HEK293 (cell line): ENCODE measurements around the gene HPCAL1.

Experiments
- KLF8 ChIP-seq: fragments of 450-650 bp; formaldehyde crosslinking; IDR thresholded peaks from 2 replicates; pipeline ENCODE4 v1.5.1; 2016; ENCODE audit warnings: missing biosample characterization, missing genetic modification characterization
- SP2 ChIP-seq: fragments of 450-650 bp; formaldehyde crosslinking; IDR thresholded peaks from 2 replicates; pipeline ENCODE4 v1.5.1; 2016; ENCODE audit warnings: missing biosample characterization, missing genetic modification characterization
- ZBTB20 ChIP-seq: fragments of 450-650 bp; formaldehyde crosslinking; IDR thresholded peaks from 2 replicates; pipeline ENCODE4 v1.5.1; 2016; ENCODE audit warnings: missing biosample characterization, missing genetic modification characterization
- ZBTB8A ChIP-seq: fragments of 450-650 bp; formaldehyde crosslinking; IDR thresholded peaks from 2 replicates; pipeline ENCODE4 v1.5.1; 2016; ENCODE audit warnings: missing biosample characterization, missing genetic modification characterization
- ZFP69B ChIP-seq: fragments of 450-650 bp; formaldehyde crosslinking; IDR thresholded peaks from 2 replicates; pipeline ENCODE4 v1.5.1; 2016; ENCODE audit warnings: missing biosample characterization, missing genetic modification characterization
- ZNF10 ChIP-seq: fragments of 450-650 bp; formaldehyde crosslinking; IDR thresholded peaks from 2 replicates; pipeline ENCODE4 v1.5.1; 2017; ENCODE audit warnings: missing biosample characterization, missing genetic modification characterization
- ZNF211 ChIP-seq: fragments of 450-650 bp; formaldehyde crosslinking; IDR thresholded peaks from 2 replicates; pipeline ENCODE4 v1.5.1; 2016; ENCODE audit warnings: low read depth, missing biosample characterization, missing genetic modification characterization
- ZNF274 ChIP-seq, 2 experiments: fragments of 200-500 bp in 1 of 2; fragments of 450-650 bp in 1 of 2; sonication (Bioruptor generic) in 1 of 2; formaldehyde crosslinking in 1 of 2; IDR thresholded peaks; 2 replicates each; pipeline versions ENCODE4 v1.5.1 to v1.6.1; 2014 to 2016; ENCODE audit warnings: borderline replicate concordance in 1 of 2, inconsistent platforms in 1 of 2, low read length in 1 of 2, missing biosample characterization in 1 of 2, missing genetic modification characterization in 1 of 2
- TF ChIP-seq, protein P1 (sequence below): fragments of 450-650 bp; formaldehyde crosslinking; IDR thresholded peaks from 2 replicates; pipeline ENCODE4 v1.5.1; 2016; ENCODE audit warnings: missing biosample characterization, missing genetic modification characterization
- TF ChIP-seq, protein P2 (sequence below): fragments of 450-650 bp; IDR thresholded peaks from 2 replicates; pipeline ENCODE4 v1.5.1; 2018; ENCODE audit warnings: missing biosample characterization, mild to moderate bottlenecking, missing genetic modification characterization
- TF ChIP-seq, protein P3 (sequence below): fragments of 450-650 bp; formaldehyde crosslinking; IDR thresholded peaks from 2 replicates; pipeline ENCODE4 v1.5.1; 2016; ENCODE audit warnings: missing biosample characterization, missing genetic modification characterization
- TF ChIP-seq, protein P4 (sequence below): fragments of 450-650 bp; formaldehyde crosslinking; IDR thresholded peaks from 2 replicates; pipeline ENCODE4 v1.5.1; 2016; ENCODE audit warnings: missing biosample characterization, missing genetic modification characterization, low read depth
- TF ChIP-seq, protein P5 (sequence below): fragments of 450-650 bp; formaldehyde crosslinking; IDR thresholded peaks from 2 replicates; pipeline ENCODE4 v1.5.1; 2016; ENCODE audit warnings: missing biosample characterization, missing genetic modification characterization, borderline replicate concordance

DNA sequence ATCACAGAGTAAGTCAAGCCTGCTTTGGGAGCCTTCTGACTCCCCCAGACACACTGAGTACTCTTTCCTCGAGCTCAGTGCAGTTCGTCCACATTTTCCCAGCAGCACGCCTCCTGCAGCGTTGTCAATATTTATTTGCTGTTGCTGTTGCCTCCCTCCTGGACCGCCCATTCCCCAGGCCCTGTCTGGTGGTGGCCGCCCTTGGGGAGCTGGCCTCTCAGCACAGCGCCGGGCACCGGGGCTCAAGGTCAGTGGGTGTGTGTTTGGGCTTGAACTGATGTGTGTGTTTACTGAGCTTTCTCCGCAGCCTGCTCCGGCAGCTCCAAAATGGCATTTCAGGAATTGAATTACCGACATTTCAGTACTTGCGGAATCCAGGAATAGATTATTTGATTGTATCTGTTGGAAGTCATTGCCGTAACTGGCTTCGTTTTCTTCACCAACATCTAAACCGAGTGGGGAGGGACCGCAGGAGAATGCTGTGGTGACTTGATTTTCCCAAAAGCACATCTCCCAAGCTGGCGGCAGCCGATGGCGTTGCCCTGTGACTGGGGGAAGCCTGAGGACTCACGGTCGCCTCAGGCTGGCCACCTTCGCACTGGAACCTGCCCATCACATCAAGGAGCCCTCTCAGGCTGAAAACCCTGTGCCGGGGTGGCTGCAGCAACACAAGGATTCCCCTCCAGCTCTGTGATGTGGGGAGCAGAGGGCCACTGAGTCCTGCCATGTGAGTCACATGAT, 66.0 kb downstream of the HPCAL1 start:
- no peak for TF ChIP-seq ZBTB20
- TF ChIP-seq, protein P1, sequence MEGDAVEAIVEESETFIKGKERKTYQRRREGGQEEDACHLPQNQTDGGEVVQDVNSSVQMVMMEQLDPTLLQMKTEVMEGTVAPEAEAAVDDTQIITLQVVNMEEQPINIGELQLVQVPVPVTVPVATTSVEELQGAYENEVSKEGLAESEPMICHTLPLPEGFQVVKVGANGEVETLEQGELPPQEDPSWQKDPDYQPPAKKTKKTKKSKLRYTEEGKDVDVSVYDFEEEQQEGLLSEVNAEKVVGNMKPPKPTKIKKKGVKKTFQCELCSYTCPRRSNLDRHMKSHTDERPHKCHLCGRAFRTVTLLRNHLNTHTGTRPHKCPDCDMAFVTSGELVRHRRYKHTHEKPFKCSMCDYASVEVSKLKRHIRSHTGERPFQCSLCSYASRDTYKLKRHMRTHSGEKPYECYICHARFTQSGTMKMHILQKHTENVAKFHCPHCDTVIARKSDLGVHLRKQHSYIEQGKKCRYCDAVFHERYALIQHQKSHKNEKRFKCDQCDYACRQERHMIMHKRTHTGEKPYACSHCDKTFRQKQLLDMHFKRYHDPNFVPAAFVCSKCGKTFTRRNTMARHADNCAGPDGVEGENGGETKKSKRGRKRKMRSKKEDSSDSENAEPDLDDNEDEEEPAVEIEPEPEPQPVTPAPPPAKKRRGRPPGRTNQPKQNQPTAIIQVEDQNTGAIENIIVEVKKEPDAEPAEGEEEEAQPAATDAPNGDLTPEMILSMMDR (tag by site-specific recombination) = no peak
- no peak for TF ChIP-seq ZNF274 (IDR thresholded peaks at IDR 0.05; ENCODE audit: low read length)
- no peak for TF ChIP-seq ZNF274 (tag by site-specific recombination; IDR thresholded peaks at IDR 0.05; ENCODE audit: borderline replicate concordance)
- TF ChIP-seq ZBTB8A = no peak
- TF ChIP-seq, protein P2, sequence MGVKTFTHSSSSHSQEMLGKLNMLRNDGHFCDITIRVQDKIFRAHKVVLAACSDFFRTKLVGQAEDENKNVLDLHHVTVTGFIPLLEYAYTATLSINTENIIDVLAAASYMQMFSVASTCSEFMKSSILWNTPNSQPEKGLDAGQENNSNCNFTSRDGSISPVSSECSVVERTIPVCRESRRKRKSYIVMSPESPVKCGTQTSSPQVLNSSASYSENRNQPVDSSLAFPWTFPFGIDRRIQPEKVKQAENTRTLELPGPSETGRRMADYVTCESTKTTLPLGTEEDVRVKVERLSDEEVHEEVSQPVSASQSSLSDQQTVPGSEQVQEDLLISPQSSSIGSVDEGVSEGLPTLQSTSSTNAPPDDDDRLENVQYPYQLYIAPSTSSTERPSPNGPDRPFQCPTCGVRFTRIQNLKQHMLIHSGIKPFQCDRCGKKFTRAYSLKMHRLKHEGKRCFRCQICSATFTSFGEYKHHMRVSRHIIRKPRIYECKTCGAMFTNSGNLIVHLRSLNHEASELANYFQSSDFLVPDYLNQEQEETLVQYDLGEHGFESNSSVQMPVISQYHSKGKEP (tag by site-specific recombination) = no peak
- TF ChIP-seq ZNF10 (tag by site-specific recombination) = no peak
- no peak for TF ChIP-seq SP2
- TF ChIP-seq, protein P3, sequence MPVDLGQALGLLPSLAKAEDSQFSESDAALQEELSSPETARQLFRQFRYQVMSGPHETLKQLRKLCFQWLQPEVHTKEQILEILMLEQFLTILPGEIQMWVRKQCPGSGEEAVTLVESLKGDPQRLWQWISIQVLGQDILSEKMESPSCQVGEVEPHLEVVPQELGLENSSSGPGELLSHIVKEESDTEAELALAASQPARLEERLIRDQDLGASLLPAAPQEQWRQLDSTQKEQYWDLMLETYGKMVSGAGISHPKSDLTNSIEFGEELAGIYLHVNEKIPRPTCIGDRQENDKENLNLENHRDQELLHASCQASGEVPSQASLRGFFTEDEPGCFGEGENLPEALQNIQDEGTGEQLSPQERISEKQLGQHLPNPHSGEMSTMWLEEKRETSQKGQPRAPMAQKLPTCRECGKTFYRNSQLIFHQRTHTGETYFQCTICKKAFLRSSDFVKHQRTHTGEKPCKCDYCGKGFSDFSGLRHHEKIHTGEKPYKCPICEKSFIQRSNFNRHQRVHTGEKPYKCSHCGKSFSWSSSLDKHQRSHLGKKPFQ (tag by site-specific recombination) = no peak
- TF ChIP-seq KLF8 (tag by site-specific recombination) = no peak
- TF ChIP-seq, protein P4, sequence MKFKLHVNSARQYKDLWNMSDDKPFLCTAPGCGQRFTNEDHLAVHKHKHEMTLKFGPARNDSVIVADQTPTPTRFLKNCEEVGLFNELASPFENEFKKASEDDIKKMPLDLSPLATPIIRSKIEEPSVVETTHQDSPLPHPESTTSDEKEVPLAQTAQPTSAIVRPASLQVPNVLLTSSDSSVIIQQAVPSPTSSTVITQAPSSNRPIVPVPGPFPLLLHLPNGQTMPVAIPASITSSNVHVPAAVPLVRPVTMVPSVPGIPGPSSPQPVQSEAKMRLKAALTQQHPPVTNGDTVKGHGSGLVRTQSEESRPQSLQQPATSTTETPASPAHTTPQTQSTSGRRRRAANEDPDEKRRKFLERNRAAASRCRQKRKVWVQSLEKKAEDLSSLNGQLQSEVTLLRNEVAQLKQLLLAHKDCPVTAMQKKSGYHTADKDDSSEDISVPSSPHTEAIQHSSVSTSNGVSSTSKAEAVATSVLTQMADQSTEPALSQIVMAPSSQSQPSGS = no peak
- no peak for TF ChIP-seq ZNF211
- TF ChIP-seq ZFP69B (tag by site-specific recombination) = no peak
- TF ChIP-seq, protein P5, sequence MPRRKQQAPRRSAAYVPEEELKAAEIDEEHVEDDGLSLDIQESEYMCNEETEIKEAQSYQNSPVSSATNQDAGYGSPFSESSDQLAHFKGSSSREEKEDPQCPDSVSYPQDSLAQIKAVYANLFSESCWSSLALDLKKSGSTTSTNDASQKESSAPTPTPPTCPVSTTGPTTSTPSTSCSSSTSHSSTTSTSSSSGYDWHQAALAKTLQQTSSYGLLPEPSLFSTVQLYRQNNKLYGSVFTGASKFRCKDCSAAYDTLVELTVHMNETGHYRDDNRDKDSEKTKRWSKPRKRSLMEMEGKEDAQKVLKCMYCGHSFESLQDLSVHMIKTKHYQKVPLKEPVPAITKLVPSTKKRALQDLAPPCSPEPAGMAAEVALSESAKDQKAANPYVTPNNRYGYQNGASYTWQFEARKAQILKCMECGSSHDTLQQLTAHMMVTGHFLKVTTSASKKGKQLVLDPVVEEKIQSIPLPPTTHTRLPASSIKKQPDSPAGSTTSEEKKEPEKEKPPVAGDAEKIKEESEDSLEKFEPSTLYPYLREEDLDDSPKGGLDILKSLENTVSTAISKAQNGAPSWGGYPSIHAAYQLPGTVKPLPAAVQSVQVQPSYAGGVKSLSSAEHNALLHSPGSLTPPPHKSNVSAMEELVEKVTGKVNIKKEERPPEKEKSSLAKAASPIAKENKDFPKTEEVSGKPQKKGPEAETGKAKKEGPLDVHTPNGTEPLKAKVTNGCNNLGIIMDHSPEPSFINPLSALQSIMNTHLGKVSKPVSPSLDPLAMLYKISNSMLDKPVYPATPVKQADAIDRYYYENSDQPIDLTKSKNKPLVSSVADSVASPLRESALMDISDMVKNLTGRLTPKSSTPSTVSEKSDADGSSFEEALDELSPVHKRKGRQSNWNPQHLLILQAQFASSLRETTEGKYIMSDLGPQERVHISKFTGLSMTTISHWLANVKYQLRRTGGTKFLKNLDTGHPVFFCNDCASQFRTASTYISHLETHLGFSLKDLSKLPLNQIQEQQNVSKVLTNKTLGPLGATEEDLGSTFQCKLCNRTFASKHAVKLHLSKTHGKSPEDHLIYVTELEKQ (tag by site-specific recombination) = no peak
